Body of pancreas (tissue), 4 donors: ENCODE results near the gene OSMR.

Experiments used
- CTCF ChIP-seq, 7 experiments: fragments of 450-650 bp in 4 of 7; fragments of 200-600 bp in 3 of 7; sonication (generic) in 3 of 7; IDR thresholded peaks; one replicate each; pipeline ENCODE4 v1.5.1; 2016 to 2019; ENCODE audit warnings: antibody characterized with exemption in 7 of 7
- POLR2A ChIP-seq, 3 donors: fragments of 450-650 bp; IDR thresholded peaks; one replicate each; pipeline ENCODE4 v1.6.1; 2016; ENCODE audit warnings: antibody characterized with exemption in 3 of 3, mild to moderate bottlenecking in 2 of 3

DNA sequence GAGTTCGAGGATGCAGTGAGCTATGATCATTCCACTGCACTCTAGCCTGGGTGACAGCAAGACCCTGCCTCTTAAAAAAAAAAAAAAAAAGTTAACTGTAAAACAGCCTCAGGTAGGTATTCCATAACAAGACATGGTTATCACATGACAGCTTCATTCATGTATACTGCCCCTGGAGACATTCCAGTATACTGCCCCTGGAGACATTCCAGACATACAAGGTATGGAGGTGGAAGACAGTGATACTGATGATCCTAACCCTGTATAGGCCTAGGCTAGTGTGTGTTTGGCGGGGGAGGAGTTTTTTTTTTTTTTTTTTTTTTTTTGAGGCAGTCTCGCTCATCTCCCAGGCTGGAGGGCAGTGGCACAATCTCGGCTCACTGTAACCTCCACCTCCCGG lies 122.9 kb downstream of the OSMR start:
- TF ChIP-seq CTCF (IDR thresholded peaks at IDR 0.05), result no peak
- no peak for TF ChIP-seq POLR2A (IDR thresholded peaks at IDR 0.05)
